Activated CD8-positive, alpha-beta memory T cell treated with anti-CD3 and anti-CD28 coated beads for 48 hours (primary cell): ENCODE data around the gene EVA1C.
"Not testable (repeated sequence)": the region's sequence is repeated elsewhere in the genome, so short reads cannot be mapped to it uniquely, and the experiment has no call there.

ENCODE experiments used
- DNase-seq, 3 experiments: peaks; one replicate each; pipeline ENCODE4 v3.0.0-alpha.2; 2020; ENCODE audit warnings: low read depth in 2 of 3, low spot score in 2 of 3

EVA1C gene

GRCh38 chr21:32459972-32460371 lies 47.5 kb downstream of the EVA1C start:
- no peak for DNase-seq

GRCh38 chr21:32461503-32461902 lies 49.0 kb downstream of the EVA1C start:
- no peak for DNase-seq

GRCh38 chr21:32462564-32462963 lies 50.1 kb downstream of the EVA1C start:
- DNase-seq, result not testable (repeated sequence)

DNA sequence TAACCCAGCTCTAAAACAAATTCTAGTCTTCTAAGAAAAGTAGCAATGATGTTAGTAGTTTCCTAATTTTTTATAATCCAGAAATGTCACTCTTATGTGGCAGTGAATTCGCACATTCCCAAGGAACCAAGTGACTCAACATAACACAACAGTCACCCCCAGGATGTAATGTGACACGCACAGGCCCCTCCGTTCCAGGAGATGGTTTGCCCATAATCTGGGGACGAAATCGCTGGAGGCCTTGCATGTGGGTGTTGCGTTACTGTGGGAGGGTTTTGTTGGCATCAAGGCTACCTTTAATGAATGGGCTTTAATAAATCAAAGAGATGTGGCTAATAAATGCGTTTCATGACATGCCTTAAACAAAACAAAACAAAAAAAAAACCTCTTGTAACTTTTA lies 50.9 kb downstream of the EVA1C start:
- DNase-seq, result no peak

DNA sequence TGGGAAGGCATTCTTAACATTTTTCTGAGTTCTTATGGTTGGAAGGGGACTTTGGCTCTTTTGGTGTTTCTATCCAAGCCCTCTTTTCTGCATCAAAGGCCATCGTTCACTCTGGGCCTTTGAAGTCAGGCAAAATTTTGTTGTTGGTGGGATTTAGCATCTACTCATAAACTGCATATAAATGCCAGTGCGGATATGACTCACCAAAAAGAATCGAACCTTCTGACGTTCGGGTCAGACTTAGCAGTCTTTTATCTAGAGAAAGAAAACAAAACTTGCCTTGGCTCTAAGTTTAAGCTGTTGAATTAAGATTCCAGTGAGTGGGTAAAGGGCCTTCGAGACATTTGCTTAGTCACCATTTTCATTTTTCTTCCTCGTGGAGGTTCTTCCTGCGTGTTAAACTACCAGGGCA lies 51.4 kb downstream of the EVA1C start:
- no peak for DNase-seq

- no peak for DNase-seq
Observed at GRCh38 chr21:32467291-32467690, 54.8 kb downstream of the EVA1C start.

GRCh38 chr21:32468681-32469111 lies 56.2 kb downstream of the EVA1C start:
- no peak for DNase-seq

DNA sequence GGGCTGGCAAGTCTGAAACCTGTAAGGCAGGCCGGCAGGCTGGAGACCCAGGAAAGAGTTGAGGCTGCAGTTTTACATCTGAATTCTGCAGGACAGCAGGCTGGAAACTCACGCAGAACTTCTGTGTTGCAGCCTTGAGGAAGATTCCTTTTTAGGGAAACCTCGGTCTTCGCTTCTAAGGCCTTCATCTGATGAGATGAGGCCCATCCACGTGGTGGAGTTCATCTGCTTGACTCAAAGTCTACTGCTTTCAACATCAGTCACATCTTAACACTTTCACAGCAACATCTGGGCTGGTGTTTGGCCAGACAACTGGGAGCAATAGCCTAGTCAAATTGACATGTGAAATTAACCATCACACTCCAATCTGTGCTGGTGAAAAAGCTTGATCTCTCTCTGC lies 57.1 kb downstream of the EVA1C start:
- DNase-seq, result no peak

DNA sequence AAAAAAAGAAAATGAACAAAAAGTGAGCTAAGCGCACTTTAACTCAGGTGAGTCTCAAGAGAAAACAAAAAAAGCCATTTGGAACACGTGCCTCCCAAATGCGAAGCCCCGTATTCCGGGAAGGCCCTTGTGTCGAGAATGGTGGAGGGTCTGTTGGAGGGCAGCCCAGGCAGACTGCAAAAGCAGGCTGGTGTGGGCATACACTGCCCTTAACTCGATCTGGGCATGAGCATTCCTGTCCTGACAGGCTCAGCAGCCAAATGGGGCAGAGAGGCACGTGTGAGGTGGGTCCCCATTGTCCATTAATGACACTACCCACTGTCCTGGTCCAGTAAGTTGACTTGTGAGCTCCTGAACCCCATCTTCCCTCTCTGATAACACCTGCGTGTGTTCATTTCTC lies 57.7 kb downstream of the EVA1C start:
- DNase-seq, result no peak

GRCh38 chr21:32472890-32473765 lies 60.6 kb downstream of the EVA1C start:
- DNase-seq, result no peak

- DNase-seq, result no peak
Observed at GRCh38 chr21:32474179-32475059, 61.9 kb downstream of the EVA1C start.

- no peak for DNase-seq
Observed at GRCh38 chr21:32475162-32475812, 62.8 kb downstream of the EVA1C start.

DNA sequence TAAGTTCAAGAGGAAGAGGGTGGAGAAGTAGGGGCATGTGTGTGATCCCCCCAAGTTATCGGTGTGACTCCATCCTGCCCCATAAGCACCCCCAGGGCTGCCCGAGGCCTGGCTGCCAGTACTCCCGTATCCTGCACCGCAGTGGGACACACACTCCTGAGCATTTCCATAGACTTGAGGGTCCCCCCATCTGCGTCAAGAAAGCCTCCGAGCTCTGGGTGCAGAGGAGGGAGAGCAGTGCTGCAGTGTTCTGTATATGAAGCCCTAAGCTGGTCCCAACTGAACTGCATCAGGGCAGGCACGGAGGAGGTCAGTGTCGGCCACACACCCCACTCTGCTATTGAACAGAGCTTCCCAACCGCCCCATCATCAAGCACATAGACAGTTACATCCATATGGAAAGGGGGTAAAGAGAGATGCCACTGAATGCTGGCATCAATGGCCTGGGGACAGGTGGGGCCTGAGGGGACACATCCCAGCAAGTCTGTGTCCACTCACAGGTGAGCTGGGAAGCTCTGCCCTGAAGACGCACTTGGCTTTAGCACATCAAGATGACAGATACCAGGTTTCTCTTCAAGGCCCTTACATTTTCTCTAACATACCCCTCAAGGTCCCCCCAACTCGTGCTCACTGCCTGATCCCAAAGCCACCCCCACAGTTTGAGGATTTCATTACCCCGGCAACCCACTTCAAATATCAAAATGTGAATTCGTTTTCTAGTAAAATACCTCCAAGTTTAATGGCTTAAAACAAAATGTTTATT lies 64.3 kb downstream of the EVA1C start:
- DNase-seq, result no peak

DNA sequence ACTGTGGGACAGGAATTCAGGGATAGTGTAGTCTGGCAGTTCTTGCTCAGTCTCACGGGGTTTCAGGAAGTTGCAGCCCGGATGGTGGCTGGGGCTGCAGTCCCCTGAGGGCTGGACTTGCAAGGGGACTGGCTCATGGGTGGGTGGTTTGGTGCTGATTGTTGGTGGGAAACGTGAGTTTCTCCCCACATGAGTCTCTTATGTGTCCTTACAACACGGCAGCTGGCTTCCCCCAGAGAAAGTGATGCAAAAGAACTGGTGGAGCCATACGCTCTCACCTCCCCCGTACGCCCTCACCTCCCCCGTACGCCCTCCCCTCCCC lies 64.9 kb downstream of the EVA1C start:
- DNase-seq, result no peak

DNA sequence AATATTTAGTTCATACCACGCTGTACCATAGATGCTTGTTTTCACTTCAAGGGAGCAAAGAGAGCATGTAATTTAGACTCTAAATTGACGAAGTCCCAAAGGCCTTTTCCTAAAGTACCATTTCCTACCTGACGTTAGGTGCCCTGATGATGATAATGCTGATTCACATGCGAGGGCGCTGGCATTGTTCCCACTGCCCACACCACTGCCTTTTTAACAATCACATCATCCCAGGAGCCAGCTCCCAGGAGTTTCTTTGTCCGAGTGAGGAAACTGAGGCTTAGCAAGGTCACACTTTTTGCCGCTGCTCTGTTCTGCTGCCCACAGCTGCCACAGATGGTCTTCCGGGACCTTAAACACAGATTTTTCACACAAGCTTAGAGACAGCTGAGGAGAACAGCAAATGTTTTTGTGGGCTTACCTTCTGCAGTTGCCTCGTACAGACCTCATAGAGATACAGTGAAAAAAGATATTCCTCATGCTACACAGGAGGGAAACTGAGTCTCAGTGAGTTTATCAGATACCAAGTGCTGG lies 69.4 kb downstream of the EVA1C start:
- no peak for DNase-seq

DNA sequence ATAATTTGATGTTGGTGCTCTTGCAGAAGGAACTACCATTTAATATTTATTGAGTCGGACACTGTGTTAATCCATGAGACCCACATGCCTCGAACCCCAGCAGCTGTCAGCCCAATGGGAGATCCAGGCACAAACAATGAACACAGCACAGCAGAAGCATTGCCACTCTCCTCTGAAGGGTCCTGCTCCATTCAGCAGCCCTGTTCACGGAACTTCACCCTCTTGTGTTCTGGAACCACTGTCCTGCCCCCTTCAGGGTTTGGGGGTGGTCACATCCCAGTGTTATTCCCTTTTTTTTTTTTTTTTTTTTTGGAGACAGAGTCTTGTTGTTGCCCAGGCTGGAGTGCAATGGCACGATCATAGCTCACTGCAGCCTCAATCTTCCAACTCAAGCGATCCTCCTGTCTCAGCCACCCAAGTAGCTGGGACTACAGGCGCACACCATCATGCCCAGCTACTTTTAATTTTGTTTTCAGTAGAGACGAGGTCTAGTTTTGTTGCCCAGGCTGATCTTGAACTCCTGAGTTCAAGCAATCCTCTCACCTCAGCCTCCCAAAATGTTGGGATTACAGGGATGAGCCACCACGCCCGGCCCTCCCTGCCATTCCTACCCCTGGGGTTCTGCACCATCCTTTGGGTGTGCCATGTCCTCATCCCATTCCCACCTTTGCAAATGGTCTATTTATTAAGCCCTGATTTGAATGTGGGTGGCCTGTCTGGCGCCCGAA lies 70.2 kb downstream of the EVA1C start:
- DNase-seq, result no peak

DNA sequence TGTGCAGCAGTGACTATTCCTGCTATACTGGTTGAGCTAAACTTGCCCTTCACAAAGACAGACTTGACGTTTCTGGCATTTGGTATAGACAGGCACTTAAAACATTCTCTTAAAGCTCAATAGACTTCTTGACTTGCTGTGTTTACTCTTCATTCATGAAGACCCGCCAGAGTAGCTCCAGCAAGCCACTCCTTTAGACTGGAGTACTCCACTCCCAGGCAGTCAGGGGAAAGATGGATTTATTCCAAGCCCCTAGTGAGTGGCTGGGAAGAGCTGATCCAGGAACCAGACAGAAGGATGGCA lies 70.7 kb downstream of the EVA1C start:
- no peak for DNase-seq

DNA sequence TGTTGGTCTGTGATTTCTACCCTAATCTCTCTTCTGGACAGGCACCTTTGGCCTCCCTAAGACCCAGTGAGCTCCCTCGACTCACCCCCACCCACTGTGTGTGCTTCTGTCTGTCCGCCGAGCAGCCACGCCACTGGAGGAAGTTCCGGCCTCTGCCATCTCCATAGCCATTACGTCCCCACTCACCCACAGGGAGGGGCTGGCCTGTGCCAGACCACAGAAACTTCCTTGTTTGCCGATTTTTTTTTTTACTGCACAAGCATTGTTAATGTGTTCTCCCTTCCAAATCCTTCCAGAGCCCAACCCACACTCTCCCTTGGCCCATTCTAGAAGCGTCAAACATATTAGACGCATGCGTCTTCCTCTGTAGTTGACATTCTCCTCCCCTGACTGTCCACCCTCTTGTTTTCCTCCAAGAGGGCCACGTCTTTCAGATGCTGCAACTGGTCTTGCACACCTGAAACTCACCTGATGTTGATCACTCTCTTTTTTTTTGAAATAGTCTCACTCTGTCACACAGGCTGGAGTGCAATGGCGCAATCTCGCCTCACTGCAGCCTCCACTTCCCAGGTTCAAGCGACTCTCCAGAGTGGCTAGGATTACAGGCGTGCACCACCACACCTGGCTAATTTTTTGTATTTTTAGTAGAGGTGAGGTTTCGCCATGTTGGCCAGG lies 72.3 kb downstream of the EVA1C start:
- no peak for DNase-seq

DNA sequence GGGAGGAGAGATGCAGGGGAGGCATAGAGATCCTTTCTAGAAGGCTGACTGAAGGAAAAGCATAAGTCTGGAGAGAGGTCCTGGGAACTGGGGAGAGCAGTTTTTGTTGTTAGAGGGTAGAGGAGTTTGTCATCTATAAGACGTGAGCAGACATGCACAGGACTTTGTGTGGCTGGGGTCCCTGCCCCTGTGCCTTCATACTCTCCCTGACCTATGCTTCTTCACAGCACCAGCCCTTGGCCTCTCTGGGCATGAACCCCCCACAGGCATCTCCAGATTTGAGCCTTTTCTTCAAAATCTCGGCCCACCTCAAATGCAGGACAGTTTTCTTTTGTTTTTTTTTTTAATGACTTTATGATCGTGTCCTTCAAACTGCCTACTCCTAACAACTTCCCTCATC lies 79.9 kb downstream of the EVA1C start:
- DNase-seq, result no peak
